Measurements from ENCODE around the gene SYNE1. TPM values are rescaled to one million over a fixed set of nuclear protein-coding genes. Genes with fewer than 3 reads are reported as not detected.

The SYNE1 gene
- total and polyA plus RNA-seq, 7 donors = 6.0 to 74.6 (median 16.5) TPM

DNA sequence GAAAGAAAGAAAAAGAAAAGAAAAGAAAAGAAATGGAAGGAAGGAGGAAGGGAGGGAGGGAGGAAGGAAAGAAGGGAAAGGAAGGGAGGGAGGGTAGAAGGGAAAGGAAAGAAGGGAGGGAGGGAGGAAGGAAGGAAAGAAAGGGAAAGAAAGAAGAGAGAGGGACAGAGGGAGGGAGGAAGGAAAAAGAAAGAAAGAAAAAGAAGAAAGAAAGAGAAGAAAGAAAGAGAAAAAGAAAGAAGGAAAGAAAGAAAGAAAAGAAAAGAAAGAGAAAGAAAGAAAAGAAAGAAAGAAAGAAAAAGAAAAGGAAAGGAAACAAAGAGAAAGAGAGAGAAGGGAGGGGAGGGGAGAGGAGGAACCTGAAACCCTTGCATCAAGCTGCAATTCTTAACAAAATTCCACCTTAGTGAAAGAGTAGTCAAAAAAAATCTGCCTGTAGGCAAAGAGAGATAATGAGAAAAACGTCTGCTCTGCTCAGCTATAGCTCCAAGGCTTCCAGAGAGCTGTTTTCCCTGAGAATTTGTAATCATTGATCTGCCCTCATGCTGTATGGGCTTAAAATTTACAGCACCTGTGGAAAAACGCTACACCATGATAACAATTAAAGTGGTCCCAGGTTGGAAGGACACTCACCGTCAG, 43.8 kb upstream of the SYNE1 start:
- no peak for DNase-seq
- Histone ChIP-seq H3K36me3 (ENCODE audit: insufficient read depth in 1 of 2, low read depth in 1 of 2) (no peaks in the 10 kb centered on the region), H3K27me3 (ENCODE audit: insufficient read depth in 3 of 3, low read length in 2 of 3) (no peaks in the 10 kb centered on the region), H3K27ac (no peak overlapping the region), H3K4me3 (no peak overlapping the region), H3K4me1 (no peaks in the 10 kb centered on the region), H3K9me3 (no peaks in the 10 kb centered on the region)
- 7 to 14% (median 13%) methylated on average over 3 of the region's 3 CpGs for WGBS, 3 donors
- TF ChIP-seq, protein P1, sequence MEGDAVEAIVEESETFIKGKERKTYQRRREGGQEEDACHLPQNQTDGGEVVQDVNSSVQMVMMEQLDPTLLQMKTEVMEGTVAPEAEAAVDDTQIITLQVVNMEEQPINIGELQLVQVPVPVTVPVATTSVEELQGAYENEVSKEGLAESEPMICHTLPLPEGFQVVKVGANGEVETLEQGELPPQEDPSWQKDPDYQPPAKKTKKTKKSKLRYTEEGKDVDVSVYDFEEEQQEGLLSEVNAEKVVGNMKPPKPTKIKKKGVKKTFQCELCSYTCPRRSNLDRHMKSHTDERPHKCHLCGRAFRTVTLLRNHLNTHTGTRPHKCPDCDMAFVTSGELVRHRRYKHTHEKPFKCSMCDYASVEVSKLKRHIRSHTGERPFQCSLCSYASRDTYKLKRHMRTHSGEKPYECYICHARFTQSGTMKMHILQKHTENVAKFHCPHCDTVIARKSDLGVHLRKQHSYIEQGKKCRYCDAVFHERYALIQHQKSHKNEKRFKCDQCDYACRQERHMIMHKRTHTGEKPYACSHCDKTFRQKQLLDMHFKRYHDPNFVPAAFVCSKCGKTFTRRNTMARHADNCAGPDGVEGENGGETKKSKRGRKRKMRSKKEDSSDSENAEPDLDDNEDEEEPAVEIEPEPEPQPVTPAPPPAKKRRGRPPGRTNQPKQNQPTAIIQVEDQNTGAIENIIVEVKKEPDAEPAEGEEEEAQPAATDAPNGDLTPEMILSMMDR (IDR thresholded peaks at IDR 0.05) = no peak
- ATAC-seq = no peak
- intact Hi-C loops (cut with DNase I) = no loop called here

DNA sequence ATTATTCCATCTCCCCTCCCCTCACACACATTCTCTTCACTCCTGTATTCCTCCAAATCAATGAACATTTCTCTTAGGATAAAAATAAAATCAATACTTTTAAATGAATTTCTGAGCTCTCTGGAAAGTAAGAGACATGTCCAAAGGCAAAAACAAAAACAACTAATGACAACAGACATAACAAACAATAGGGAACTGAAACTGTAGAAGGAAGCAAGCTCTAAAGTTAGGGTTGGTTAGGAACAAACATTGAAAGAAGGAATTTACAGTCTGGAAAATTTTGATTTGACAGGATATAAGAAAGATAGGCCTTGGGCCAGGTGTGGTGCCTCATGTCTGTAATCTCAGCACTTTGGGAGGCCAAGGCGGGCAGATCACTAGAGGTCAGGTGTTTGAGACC, 43.0 kb upstream of the SYNE1 start:
- DNase-seq (no peak), ATAC-seq (no peak)
- Histone ChIP-seq H3K9me3 (no peaks in the 10 kb centered on the region), H3K27me3 (ENCODE audit: insufficient read depth in 3 of 3, low read length in 2 of 3) (no peaks in the 10 kb centered on the region), H3K36me3 (ENCODE audit: insufficient read depth in 1 of 2, low read depth in 1 of 2) (no peaks in the 10 kb centered on the region), H3K4me1 (no peaks in the 10 kb centered on the region), H3K27ac (no peak overlapping the region), H3K4me3 (no peak overlapping the region)
- 67 to 72% (median 72%) methylated on average over 1 of the region's 1 CpG for WGBS, 3 donors
- intact Hi-C loops (cut with DNase I) = no loop called here
- TF ChIP-seq, protein P1 (IDR thresholded peaks at IDR 0.05) = no peak

DNA sequence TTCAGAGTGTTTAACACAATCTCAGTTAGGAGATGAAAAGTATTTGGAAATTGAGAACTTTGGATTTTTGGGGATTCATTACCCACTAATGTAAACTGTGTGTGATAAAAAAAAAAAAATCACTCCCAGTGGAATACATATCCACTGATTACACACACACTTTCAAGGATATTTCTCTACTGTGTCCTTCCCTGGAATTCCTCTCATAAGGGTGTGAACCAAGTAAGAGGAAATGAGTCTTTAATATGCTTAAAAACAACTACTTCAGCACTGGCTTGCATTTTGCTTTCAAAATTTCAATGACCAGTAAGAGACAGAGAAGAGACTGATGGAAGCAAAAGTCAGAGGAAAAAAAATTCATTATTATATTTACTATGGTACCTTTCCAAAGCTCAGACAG, 36.1 kb upstream of the SYNE1 start:
- no peaks in the 10 kb centered on the region for H3K36me3 ChIP-seq (ENCODE audit: insufficient read depth in 1 of 2, low read depth in 1 of 2)
- H3K27me3 ChIP-seq (ENCODE audit: insufficient read depth in 3 of 3, low read length in 2 of 3) = no peaks in the 10 kb centered on the region
- intact Hi-C loops (cut with DNase I) = loop anchor here in 1 of 2 donors (10.0 kb wide), 1 partner anchor 118 kb away; no protein-coding TSS in a partner anchor
- DNase-seq = no peak
- ATAC-seq = no peak
- no peak overlapping the region for H3K4me3 ChIP-seq
- H3K4me1 ChIP-seq = no peaks in the 10 kb centered on the region
- no peak overlapping the region for H3K27ac ChIP-seq
- TF ChIP-seq, protein P1 (IDR thresholded peaks at IDR 0.05) = no peak
- H3K9me3 ChIP-seq = no peaks in the 10 kb centered on the region

DNA sequence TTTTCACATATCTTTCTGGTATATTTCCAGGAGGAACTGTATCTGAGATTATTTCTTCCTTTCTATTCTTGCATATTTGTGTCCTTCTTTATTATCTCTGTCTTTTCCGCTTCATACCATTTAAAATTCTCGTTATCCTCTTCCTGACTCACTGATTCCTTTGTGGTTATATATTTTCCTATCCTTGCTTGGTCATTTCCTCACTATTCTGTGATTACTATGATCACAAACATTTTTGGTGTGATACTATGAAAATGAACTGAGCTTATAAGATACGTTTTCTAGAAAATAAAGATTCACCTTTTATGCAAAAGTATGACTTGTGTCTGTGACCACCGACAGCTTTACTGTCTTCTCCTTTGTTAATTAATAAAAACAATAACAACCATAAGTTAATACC, 34.0 kb upstream of the SYNE1 start:
- no peaks in the 10 kb centered on the region for H3K36me3 ChIP-seq (ENCODE audit: insufficient read depth in 1 of 2, low read depth in 1 of 2)
- H3K27ac ChIP-seq = no peak overlapping the region
- ATAC-seq (no peak), DNase-seq (no peak)
- H3K9me3 ChIP-seq = no peaks in the 10 kb centered on the region
- TF ChIP-seq, protein P1 (IDR thresholded peaks at IDR 0.05) = no peak
- 45 to 69% (median 53%) methylated on average over 4 of the region's 4 CpGs for WGBS, 3 donors
- no peaks in the 10 kb centered on the region for H3K27me3 ChIP-seq (ENCODE audit: insufficient read depth in 3 of 3, low read length in 2 of 3)
- H3K4me3 ChIP-seq = no peak overlapping the region
- no peaks in the 10 kb centered on the region for H3K4me1 ChIP-seq
- intact Hi-C loops (cut with DNase I) = loop anchor here in 1 of 2 donors (10.0 kb wide), 1 partner anchor 116 kb away; no protein-coding TSS in a partner anchor

DNA sequence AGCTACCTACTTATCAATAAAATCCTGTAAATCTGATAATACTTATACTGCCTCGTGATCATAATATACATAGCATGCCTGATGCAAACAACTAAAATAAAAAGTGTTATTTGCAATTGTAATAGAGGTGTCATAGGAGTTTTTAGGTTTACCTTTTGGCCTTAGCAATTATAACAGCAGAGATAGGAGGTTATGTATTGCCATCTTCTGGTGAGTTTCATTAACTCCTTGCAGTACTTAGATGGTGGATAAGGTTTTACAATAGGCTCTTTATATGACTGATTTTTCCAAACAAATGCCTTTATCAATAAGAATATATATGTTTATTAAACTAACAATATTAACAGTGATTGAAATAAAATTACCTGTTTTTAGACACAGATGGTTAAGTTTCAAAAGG, 32.7 kb upstream of the SYNE1 start:
- TF ChIP-seq, protein P1 (IDR thresholded peaks at IDR 0.05) = peak; percentile 39
- Histone ChIP-seq H3K4me1 (no peaks in the 10 kb centered on the region), H3K36me3 (ENCODE audit: insufficient read depth in 1 of 2, low read depth in 1 of 2) (no peaks in the 10 kb centered on the region), H3K27me3 (ENCODE audit: insufficient read depth in 3 of 3, low read length in 2 of 3) (no peaks in the 10 kb centered on the region), H3K27ac (no peak overlapping the region), H3K9me3 (no peaks in the 10 kb centered on the region), H3K4me3 (no peak overlapping the region)
- WGBS, 3 donors = 29 to 45% (median 39%) methylated on average over 1 of the region's 1 CpG
- DNase-seq (no peak), ATAC-seq (no peak)
- intact Hi-C loops (cut with DNase I) = loop anchor here in 1 of 2 donors (10.0 kb wide), 1 partner anchor 115 kb away; no protein-coding TSS in a partner anchor
